SK-N-SH treated with all-trans-retinoic acid at 6 μM for 48 hours (cell line): ENCODE data around the gene CAPRIN1.

Source experiments
- ATAC-seq: fragments of 200-7000 bp; cut with Tn5 transposase; 3 replicates; pipeline ENCODE4 v1.9.1; 2020; ENCODE audit warnings: mild to moderate bottlenecking, moderate library complexity
- ARNTL ChIP-seq: fragments of 450-650 bp; formaldehyde crosslinking; IDR thresholded peaks from 2 replicates; pipeline ENCODE4 v1.5.0; 2020; ENCODE audit warnings: low read depth, mild to moderate bottlenecking, moderate library complexity, borderline replicate concordance
- BACH2 ChIP-seq: fragments of 250-450 bp; sonication (Bioruptor Pico); IDR thresholded peaks from 2 replicates; pipeline ENCODE4 v1.9.0; 2021; ENCODE audit warnings: mild to moderate bottlenecking, borderline replicate concordance
- GLIS3 ChIP-seq: fragments of 250-450 bp; sonication (Bioruptor Pico); IDR thresholded peaks from 2 replicates; pipeline ENCODE4 v1.5.0; 2020; ENCODE audit warnings: mild to moderate bottlenecking, moderate library complexity
- PPARA ChIP-seq: fragments of 250-450 bp; sonication (Bioruptor Pico); IDR thresholded peaks from 2 replicates; pipeline ENCODE4 v1.5.0; 2020; ENCODE audit warnings: mild to moderate bottlenecking, borderline replicate concordance
- RARB ChIP-seq: fragments of 250-450 bp; sonication (Bioruptor Pico); IDR thresholded peaks from 2 replicates; pipeline ENCODE4 v1.8.0; 2021; ENCODE audit warnings: mild to moderate bottlenecking, moderate library complexity
- SNAI2 ChIP-seq: fragments of 250-450 bp; sonication (Bioruptor Pico); IDR thresholded peaks from 2 replicates; pipeline ENCODE4 v1.5.0; 2020; ENCODE audit warnings: mild to moderate bottlenecking, moderate library complexity
- TCF4 ChIP-seq: fragments of 250-450 bp; sonication (Bioruptor Pico); IDR thresholded peaks from 2 replicates; pipeline ENCODE4 v1.8.0; 2021; ENCODE audit warnings: mild to moderate bottlenecking, moderate library complexity, borderline replicate concordance
- TOX ChIP-seq: fragments of 250-450 bp; sonication (Bioruptor Pico); IDR thresholded peaks from 2 replicates; pipeline ENCODE4 v1.8.0; 2021; ENCODE audit warnings: mild to moderate bottlenecking, moderate library complexity, borderline replicate concordance
- ZC3H10 ChIP-seq: fragments of 250-450 bp; sonication (Bioruptor Pico); IDR thresholded peaks from 2 replicates; pipeline ENCODE4 v1.5.1; 2021; ENCODE audit warnings: mild to moderate bottlenecking, moderate library complexity
- ZFP3 ChIP-seq: fragments of 250-450 bp; sonication (Bioruptor Pico); IDR thresholded peaks from 2 replicates; pipeline ENCODE4 v1.5.0; 2020; ENCODE audit warnings: mild to moderate bottlenecking, moderate library complexity
- ZFP30 ChIP-seq: fragments of 450-650 bp; formaldehyde crosslinking; IDR thresholded peaks from 2 replicates; pipeline ENCODE4 v1.5.0; 2022; ENCODE audit warnings: mild to moderate bottlenecking, moderate library complexity
- ZNF70 ChIP-seq: fragments of 450-650 bp; formaldehyde crosslinking; IDR thresholded peaks from 2 replicates; pipeline ENCODE4 v1.5.0; 2020; ENCODE audit warnings: mild to moderate bottlenecking, moderate library complexity
- ZNF8 ChIP-seq: fragments of 450-650 bp; formaldehyde crosslinking; IDR thresholded peaks from 2 replicates; pipeline ENCODE4 v1.5.0; 2020; ENCODE audit warnings: mild to moderate bottlenecking, moderate library complexity
- TF ChIP-seq, protein P1 (sequence below): fragments of 250-450 bp; sonication (Bioruptor Pico); IDR thresholded peaks from 2 replicates; pipeline ENCODE4 v1.5.1; 2021; ENCODE audit warnings: mild to moderate bottlenecking, moderate library complexity
- TF ChIP-seq, protein P2 (sequence below): fragments of 250-450 bp; sonication (Bioruptor Pico); IDR thresholded peaks from 2 replicates; pipeline ENCODE4 v1.5.1; 2020; ENCODE audit warnings: low read depth, mild to moderate bottlenecking, moderate library complexity
- TF ChIP-seq, protein P3 (sequence below): fragments of 250-450 bp; sonication (Bioruptor Pico); IDR thresholded peaks from 2 replicates; pipeline ENCODE4 v1.8.0; 2020; ENCODE audit warnings: mild to moderate bottlenecking, moderate library complexity, borderline replicate concordance
- TF ChIP-seq, protein P4 (sequence below): fragments of 250-450 bp; sonication (Bioruptor Pico); IDR thresholded peaks from 2 replicates; pipeline ENCODE4 v1.5.0; 2020; ENCODE audit warnings: mild to moderate bottlenecking, moderate library complexity

The CAPRIN1 gene

DNA sequence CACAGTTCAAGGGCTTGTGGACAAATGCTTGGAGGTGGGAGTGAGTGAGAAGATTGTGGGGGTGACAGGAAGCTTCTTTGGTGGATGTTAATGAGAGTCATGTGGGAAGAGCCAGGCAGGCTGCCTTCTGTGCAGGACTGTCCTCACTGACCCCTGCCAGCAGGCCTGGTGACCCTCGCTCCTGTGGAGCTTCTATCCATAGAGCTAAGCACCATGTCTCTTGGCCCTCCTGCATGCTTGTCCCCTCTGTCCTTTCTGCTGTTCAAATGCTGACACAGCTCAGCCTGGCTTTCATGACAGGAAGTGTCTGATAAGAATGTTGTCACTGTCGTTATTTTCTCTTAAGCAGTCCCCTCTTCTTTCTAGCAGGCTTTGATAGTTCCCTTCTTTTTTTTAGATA lies 91.5 kb downstream of the CAPRIN1 start:
- ATAC-seq, result no peak
- TF ChIP-seq ZFP3 (CRISPR knock-in tag) (no peak), GLIS3 (CRISPR knock-in tag) (no peak), SNAI2 (CRISPR knock-in tag) (no peak), ZNF70 (CRISPR knock-in tag) (no peak), ZNF8 (no peak), TCF4 (CRISPR knock-in tag) (no peak), PPARA (CRISPR knock-in tag) (no peak), RARB (CRISPR knock-in tag) (no peak), ARNTL (CRISPR knock-in tag) (no peak), ZC3H10 (no peak)
- TF ChIP-seq, protein P1, sequence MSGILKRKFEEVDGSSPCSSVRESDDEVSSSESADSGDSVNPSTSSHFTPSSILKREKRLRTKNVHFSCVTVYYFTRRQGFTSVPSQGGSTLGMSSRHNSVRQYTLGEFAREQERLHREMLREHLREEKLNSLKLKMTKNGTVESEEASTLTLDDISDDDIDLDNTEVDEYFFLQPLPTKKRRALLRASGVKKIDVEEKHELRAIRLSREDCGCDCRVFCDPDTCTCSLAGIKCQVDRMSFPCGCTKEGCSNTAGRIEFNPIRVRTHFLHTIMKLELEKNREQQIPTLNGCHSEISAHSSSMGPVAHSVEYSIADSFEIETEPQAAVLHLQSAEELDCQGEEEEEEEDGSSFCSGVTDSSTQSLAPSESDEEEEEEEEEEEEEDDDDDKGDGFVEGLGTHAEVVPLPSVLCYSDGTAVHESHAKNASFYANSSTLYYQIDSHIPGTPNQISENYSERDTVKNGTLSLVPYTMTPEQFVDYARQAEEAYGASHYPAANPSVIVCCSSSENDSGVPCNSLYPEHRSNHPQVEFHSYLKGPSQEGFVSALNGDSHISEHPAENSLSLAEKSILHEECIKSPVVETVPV (CRISPR knock-in tag), result no peak
- TF ChIP-seq, protein P2, sequence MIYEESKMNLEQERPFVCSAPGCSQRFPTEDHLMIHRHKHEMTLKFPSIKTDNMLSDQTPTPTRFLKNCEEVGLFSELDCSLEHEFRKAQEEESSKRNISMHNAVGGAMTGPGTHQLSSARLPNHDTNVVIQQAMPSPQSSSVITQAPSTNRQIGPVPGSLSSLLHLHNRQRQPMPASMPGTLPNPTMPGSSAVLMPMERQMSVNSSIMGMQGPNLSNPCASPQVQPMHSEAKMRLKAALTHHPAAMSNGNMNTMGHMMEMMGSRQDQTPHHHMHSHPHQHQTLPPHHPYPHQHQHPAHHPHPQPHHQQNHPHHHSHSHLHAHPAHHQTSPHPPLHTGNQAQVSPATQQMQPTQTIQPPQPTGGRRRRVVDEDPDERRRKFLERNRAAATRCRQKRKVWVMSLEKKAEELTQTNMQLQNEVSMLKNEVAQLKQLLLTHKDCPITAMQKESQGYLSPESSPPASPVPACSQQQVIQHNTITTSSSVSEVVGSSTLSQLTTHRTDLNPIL, result no peak
- TF ChIP-seq, protein P3, sequence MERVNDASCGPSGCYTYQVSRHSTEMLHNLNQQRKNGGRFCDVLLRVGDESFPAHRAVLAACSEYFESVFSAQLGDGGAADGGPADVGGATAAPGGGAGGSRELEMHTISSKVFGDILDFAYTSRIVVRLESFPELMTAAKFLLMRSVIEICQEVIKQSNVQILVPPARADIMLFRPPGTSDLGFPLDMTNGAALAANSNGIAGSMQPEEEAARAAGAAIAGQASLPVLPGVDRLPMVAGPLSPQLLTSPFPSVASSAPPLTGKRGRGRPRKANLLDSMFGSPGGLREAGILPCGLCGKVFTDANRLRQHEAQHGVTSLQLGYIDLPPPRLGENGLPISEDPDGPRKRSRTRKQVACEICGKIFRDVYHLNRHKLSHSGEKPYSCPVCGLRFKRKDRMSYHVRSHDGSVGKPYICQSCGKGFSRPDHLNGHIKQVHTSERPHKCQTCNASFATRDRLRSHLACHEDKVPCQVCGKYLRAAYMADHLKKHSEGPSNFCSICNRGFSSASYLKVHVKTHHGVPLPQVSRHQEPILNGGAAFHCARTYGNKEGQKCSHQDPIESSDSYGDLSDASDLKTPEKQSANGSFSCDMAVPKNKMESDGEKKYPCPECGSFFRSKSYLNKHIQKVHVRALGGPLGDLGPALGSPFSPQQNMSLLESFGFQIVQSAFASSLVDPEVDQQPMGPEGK (CRISPR knock-in tag), result no peak
- TF ChIP-seq, protein P4, sequence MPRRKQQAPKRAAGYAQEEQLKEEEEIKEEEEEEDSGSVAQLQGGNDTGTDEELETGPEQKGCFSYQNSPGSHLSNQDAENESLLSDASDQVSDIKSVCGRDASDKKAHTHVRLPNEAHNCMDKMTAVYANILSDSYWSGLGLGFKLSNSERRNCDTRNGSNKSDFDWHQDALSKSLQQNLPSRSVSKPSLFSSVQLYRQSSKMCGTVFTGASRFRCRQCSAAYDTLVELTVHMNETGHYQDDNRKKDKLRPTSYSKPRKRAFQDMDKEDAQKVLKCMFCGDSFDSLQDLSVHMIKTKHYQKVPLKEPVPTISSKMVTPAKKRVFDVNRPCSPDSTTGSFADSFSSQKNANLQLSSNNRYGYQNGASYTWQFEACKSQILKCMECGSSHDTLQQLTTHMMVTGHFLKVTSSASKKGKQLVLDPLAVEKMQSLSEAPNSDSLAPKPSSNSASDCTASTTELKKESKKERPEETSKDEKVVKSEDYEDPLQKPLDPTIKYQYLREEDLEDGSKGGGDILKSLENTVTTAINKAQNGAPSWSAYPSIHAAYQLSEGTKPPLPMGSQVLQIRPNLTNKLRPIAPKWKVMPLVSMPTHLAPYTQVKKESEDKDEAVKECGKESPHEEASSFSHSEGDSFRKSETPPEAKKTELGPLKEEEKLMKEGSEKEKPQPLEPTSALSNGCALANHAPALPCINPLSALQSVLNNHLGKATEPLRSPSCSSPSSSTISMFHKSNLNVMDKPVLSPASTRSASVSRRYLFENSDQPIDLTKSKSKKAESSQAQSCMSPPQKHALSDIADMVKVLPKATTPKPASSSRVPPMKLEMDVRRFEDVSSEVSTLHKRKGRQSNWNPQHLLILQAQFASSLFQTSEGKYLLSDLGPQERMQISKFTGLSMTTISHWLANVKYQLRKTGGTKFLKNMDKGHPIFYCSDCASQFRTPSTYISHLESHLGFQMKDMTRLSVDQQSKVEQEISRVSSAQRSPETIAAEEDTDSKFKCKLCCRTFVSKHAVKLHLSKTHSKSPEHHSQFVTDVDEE (CRISPR knock-in tag), result no peak

DNA sequence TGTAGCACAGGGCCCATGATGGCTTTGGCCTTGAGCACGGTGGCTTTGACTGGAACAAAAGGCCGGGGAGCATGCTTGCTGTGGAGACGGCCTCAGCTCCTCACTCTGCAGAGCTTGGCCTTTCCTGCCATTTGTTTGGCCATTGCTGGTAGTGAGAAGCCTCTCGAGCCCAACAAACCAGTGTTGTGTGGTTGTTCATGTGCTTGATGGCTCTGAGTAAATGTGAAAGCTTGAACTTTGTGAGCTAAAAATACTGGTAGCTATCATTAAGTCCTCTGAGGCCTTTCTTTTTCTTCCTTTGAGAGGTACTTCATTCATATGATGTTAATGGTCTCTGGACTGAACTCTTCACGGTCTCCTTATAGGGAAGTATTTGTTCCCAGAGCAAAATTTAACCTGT lies 93.5 kb downstream of the CAPRIN1 start:
- ATAC-seq, result no peak

More for the DNA sequence above, 93.5 kb downstream of the CAPRIN1 start:
- TF ChIP-seq, protein P1 (CRISPR knock-in tag), result no peak
- TF ChIP-seq GLIS3 (CRISPR knock-in tag) (no peak), ZC3H10 (no peak), SNAI2 (CRISPR knock-in tag) (no peak), ZFP30 (CRISPR knock-in tag) (no peak), BACH2 (CRISPR knock-in tag) (no peak), PPARA (CRISPR knock-in tag) (no peak), TOX (CRISPR knock-in tag) (no peak), ZNF8 (no peak), ZFP3 (CRISPR knock-in tag) (no peak), TCF4 (CRISPR knock-in tag) (no peak), RARB (CRISPR knock-in tag) (no peak)
- TF ChIP-seq, protein P4 (CRISPR knock-in tag), result no peak
- TF ChIP-seq, all 23 proteins: peak for 0
